Stimulated activated CD8-positive, alpha-beta memory T cell treated with anti-CD3 and anti-CD28 coated beads, Interleukin-7, amount 100 ng/mL, for 48 hours (primary cell): Measurements from ENCODE around the gene DRC3.
A peak's percentile ranks its signal among the peaks of the same experiment; 100 is the strongest.
"Not testable (repeated sequence)": the region's sequence is repeated elsewhere in the genome, so short reads cannot be mapped to it uniquely, and the experiment has no call there.

Experiments
- DNase-seq, 2 donors: peaks; one replicate each; pipeline ENCODE4 v3.0.0-alpha.2; 2020; ENCODE audit warnings: low read depth in 1 of 2; ENCODE audit errors: extremely low read depth in 1 of 2

The DRC3 gene

GRCh38 chr17:17940441-17940911 lies 32.2 kb upstream of the DRC3 start:
- no peak for DNase-seq

DNA sequence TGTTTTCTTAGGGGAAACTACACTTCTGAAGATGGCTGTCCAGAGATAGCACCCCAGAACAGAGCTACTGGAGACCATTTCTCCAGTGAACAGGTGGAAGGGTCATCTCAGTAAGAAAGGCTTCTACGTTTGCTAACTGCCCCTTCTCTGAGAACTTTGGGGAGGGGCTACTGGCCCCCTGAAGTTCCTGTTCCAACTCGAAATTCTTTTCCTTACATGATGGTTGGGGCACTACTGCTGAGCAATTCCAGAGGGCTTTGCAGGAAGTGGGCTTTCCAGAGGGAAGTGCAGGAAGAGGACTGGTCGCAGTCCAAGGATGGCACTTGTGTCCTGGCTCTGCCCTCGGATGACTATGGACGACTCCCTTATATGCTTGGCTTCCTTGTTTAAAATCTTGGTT lies 31.6 kb upstream of the DRC3 start:
- no peak for DNase-seq

DNA sequence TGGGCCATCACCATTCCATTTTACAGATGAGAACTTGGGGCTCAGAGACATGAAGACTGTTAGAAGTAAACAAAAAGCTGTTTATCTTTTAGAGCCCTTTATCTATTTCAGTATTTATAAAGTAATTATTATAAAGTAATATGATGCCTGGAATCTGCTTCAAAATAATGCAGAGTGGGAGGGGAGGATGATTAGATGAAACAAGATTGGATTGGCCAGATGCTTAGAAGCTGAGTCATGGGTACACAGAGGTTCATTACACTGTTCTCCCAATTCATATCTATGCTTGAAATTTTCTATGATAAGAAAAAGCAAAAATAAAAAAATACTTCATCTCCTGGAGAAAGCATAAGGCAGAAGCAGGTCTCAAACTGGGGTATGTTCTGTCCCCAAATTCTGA lies 29.8 kb upstream of the DRC3 start:
- no peak for DNase-seq

- DNase-seq: no peak
These were observed 29.2 kb upstream of the DRC3 start for GRCh38 chr17:17943281-17943984.

GRCh38 chr17:17944242-17944641 lies 28.4 kb upstream of the DRC3 start:
- DNase-seq: no peak

GRCh38 chr17:17944743-17945142 lies 27.9 kb upstream of the DRC3 start:
- DNase-seq: no peak

DNA sequence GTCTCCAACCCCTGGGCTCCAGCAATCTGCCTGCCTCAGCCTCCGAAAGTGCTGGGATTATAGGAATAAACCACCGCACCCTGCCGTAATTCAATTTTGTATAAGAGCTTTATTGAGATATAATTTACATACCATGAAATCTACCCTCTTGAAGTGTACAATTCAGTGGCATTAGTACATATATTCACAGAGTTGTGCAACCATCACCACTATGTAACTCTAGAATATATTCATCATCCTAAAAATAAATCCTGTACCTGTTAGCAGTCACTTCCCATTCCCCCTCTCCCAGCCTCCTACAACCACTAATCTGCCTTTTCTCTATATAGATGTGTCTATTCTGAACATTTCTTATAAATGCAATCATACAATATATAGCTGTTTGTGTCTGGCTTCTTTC lies 26.6 kb upstream of the DRC3 start:
- no peak for DNase-seq

- DNase-seq: no peak
These were observed 25.4 kb upstream of the DRC3 start for GRCh38 chr17:17947309-17947708.

GRCh38 chr17:17947966-17948365 lies 24.7 kb upstream of the DRC3 start:
- DNase-seq: no peak

DNA sequence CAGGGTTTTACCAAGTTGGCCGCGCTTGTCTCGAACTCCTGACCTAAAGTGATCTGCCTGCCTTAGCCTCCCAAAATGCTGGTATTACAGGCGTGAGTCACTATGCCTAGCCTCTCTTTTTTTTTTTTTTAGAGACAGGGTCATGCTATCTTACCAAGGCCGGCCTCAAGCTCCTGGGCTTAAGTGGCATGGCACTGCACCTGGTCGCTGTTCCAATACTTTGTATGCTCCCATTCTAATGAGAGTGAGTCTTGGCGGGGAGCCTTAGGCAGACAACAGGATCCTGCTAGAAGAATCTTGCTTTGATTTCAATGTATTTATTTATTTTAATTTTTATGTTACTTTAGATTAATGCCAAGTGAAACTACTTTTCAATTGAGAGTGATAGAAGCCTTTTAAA lies 22.3 kb upstream of the DRC3 start:
- DNase-seq: no peak

- DNase-seq: no peak
These were observed 21.9 kb upstream of the DRC3 start for GRCh38 chr17:17950806-17951205.

GRCh38 chr17:17951524-17951923 lies 21.1 kb upstream of the DRC3 start:
- no peak for DNase-seq

GRCh38 chr17:17952691-17953090 lies 20.0 kb upstream of the DRC3 start:
- no peak for DNase-seq

- DNase-seq: no peak
These were observed 18.6 kb upstream of the DRC3 start for GRCh38 chr17:17954079-17954478.

- not testable (repeated sequence) for DNase-seq
These were observed 16.8 kb upstream of the DRC3 start for GRCh38 chr17:17955790-17956341.

- no peak for DNase-seq
These were observed 15.1 kb upstream of the DRC3 start for GRCh38 chr17:17957584-17957916.

GRCh38 chr17:17958982-17959381 lies 13.7 kb upstream of the DRC3 start:
- no peak for DNase-seq

- peak in 1 of 2 donors; percentile 25 for DNase-seq
These were observed 12.9 kb upstream of the DRC3 start for GRCh38 chr17:17959520-17960361.

- DNase-seq: no peak
These were observed 12.1 kb upstream of the DRC3 start for GRCh38 chr17:17960500-17961030.

DNA sequence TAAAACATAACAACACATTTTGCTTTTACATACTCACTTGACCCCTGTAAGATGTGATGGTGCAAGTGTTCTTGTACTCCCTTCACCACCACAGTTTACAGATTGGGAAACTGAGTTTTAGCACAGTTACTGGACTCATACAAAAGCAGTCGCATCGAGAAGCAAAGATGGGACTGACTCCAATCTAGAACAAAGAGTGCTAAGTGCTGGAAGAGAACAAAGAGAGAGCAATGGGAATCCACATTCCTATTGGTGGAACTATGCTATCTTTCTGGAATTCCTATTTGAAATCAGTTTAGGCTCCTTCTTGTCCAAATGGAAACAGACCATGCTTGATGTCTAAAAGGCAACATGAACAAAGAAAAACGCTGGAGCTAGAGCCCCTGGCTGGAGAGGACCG lies 9.6 kb upstream of the DRC3 start:
- DNase-seq: no peak

DNA sequence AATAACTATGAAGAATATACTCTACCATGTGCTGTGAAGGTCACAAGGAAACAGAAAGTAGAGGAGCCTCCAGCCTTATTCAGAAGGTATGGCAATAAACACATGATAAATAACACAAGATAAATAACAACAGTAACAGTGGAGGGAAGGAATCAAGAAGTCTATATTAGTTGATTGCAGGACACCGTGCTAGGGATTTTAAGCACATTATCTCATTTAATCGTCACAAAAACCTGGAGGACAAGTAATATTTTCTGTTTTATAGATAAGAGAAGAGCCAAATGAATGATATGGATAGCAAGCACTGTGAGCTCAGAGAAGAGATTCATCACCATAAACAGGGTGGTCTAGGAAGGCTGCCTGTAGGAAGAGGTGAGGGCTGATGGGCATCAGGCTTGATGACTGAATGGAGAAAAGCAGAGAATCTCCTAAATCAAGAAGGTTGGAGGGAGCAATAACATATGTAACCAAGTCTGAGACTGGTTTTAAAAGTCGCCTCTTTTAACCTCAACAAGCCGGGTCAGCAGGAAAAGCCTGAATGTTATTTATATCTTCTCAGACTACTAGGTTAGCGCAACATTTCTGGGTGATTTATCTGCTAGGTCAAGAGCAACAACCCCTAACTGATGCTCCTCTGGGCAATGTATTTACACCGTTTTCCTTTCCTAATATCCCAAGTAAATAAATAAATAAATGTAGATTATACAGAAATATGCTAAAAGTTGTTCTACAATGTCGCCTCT lies 8.8 kb upstream of the DRC3 start:
- DNase-seq: no peak
